ENCODE data around the gene LTBP1.

Gene LTBP1

DNA sequence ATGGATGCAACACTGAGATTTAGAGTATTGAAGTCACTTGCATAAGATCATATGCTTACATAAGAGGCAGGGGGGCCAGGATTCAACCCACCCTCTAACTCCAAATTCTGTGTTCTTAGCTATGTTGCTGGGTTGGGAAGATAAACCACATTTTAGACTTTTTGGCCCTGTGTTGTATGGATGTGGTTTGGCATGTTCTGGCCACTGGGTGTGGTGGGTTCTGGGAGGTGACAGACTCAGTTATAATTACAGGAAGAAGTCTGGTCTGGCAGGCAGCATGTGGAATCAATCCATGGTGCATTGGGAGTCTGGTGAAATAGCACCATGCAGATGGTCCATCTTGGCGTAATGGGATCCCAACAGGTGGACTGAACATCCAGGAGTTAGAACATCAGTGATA is 138.9 kb downstream of the LTBP1 start:
- Histone ChIP-seq H3K18ac (ENCODE audit: low read length) (no peak overlapping the region), H4K12ac (ENCODE audit: low read depth, low read length) (no peak overlapping the region), H3K14ac (ENCODE audit: low read length) (no peak overlapping the region), H3K4me2 (ENCODE audit: low read length) (no peak overlapping the region), H2AK5ac (ENCODE audit: low read length) (no peak overlapping the region), H3K4ac (ENCODE audit: low read depth, low read length) (no peak overlapping the region), H3K36me3 (ENCODE audit: control insufficient read depth in 1 of 2, insufficient read depth in 2 of 2, low read length in 2 of 2) (no peaks in the 10 kb centered on the region), H2BK5ac (ENCODE audit: low read depth, low read length, poor library complexity) (no peak overlapping the region), H2BK12ac (ENCODE audit: low read length) (no peak overlapping the region), H2BK120ac (ENCODE audit: insufficient read depth, low read length, poor library complexity) (no peak overlapping the region), H3K27me3 (ENCODE audit: insufficient read depth, low read length) (no peaks in the 10 kb centered on the region), H3K4me1 (ENCODE audit: control insufficient read depth in 1 of 2, insufficient read depth in 2 of 2, low read length in 2 of 2) (no peaks in the 10 kb centered on the region), H3K79me1 (ENCODE audit: low read length) (no peaks in the 10 kb centered on the region), H4K8ac (ENCODE audit: low read depth, low read length) (no peak overlapping the region), H3K9ac (ENCODE audit: low read length) (no peak overlapping the region), H3K4me3 (ENCODE audit: low read depth, low read length) (no peak overlapping the region), H4K91ac (ENCODE audit: low read depth, low read length) (no peak overlapping the region), H3K27ac (ENCODE audit: low read depth, low read length) (no peak overlapping the region), H2AFZ (ENCODE audit: insufficient read depth, low read length, poor library complexity) (no peak overlapping the region), H3K79me2 (ENCODE audit: control insufficient read depth, insufficient read depth, low read length, poor library complexity) (no peaks in the 10 kb centered on the region), H3K23ac (ENCODE audit: low read length) (no peak overlapping the region), H3K9me3 (ENCODE audit: insufficient read depth, low read depth, low read length) (no peaks in the 10 kb centered on the region)
- no peak for DNase-seq
- no CpG with 5 or more reads among the region's 1 CpG for WGBS (ENCODE audit: extremely low coverage, insufficient coverage, insufficient read length)

DNA sequence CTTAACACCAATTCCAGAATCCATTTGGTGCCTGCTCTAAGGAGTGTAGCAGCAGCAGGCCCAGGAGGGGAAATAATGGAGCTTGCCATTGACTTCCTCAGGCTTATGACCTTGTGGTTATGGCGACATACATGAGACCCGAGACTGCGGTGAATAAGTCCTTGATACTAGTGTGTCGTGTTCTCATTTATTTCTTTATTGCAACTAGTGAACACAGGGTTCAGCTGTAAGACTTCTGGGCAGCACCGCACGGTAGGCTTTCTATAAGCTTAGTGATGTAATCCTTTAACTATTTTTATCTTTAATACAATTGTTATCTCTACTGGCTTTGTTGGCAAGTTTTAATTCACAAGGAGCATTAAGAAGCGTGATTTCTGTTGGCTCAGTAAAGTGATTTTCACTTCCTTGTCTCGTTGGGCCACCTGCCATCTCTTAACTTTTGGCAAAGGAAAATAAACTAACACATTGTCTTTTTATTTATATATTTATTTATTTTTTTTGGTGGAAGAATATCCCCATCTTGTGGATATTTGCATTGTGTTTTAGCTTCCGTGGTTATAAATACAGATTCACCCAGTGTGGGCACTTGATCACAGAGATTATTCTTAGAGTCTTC is 139.8 kb downstream of the LTBP1 start:
- DNase-seq = peak in 1 of 2 donors; percentile 14

DNA sequence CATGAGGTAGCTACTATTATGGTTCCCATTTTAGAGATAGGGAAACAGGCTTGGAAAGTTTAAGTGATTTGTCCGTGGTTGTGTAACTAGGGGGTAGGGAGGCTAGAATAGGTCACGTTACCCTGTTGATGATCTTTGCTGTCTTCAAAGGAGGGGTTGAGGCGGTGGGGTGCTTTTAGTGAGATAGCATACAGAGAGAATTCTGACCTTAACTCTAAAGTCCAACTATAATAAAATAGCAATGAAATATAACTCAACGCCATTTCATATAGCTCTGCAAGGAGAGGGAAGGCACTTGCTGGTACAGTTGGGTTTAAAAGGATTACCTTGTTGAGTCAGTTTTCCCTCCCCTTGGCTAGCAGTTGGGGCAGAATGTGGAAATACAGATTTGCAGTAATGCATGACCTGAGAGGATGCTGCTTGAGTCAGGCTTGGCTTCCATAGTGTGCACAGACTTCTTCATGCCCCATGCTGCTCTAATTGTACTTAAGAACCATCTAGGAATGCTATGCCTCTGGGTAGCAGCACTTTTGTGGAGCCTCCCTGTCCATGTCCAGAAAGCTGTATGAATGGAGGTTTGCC is 143.9 kb downstream of the LTBP1 start:
- no peak overlapping the region for H3K9ac ChIP-seq (ENCODE audit: low read length)
- no peaks in the 10 kb centered on the region for H3K79me1 ChIP-seq (ENCODE audit: low read length)
- no peak overlapping the region for H3K4me2 ChIP-seq (ENCODE audit: low read length)
- H3K79me2 ChIP-seq (ENCODE audit: control insufficient read depth, insufficient read depth, low read length, poor library complexity) = no peaks in the 10 kb centered on the region
- no CpG with 5 or more reads among the region's 4 CpGs for WGBS (ENCODE audit: extremely low coverage, insufficient coverage, insufficient read length)
- H3K27ac ChIP-seq (ENCODE audit: low read depth, low read length) = no peak overlapping the region
- no peak overlapping the region for H2AFZ ChIP-seq (ENCODE audit: insufficient read depth, low read length, poor library complexity)
- no peak overlapping the region for H2AK5ac ChIP-seq (ENCODE audit: low read length)
- DNase-seq = no peak
- no peaks in the 10 kb centered on the region for H3K27me3 ChIP-seq (ENCODE audit: insufficient read depth, low read length)
- no peaks in the 10 kb centered on the region for H3K36me3 ChIP-seq (ENCODE audit: control insufficient read depth in 1 of 2, insufficient read depth in 2 of 2, low read length in 2 of 2)
- no peak overlapping the region for H3K18ac ChIP-seq (ENCODE audit: low read length)
- H3K23ac ChIP-seq (ENCODE audit: low read length) = no peak overlapping the region
- no peak overlapping the region for H3K4ac ChIP-seq (ENCODE audit: low read depth, low read length)
- H4K91ac ChIP-seq (ENCODE audit: low read depth, low read length) = no peak overlapping the region
- no peak overlapping the region for H3K14ac ChIP-seq (ENCODE audit: low read length)
- no peak overlapping the region for H3K4me3 ChIP-seq (ENCODE audit: low read depth, low read length)
- no peak overlapping the region for H2BK5ac ChIP-seq (ENCODE audit: low read depth, low read length, poor library complexity)
- H3K9me3 ChIP-seq (ENCODE audit: insufficient read depth, low read depth, low read length) = no peaks in the 10 kb centered on the region
- H2BK12ac ChIP-seq (ENCODE audit: low read length) = no peak overlapping the region
- H2BK120ac ChIP-seq (ENCODE audit: insufficient read depth, low read length, poor library complexity) = no peak overlapping the region
- no peak overlapping the region for H4K12ac ChIP-seq (ENCODE audit: low read depth, low read length)
- H4K8ac ChIP-seq (ENCODE audit: low read depth, low read length) = no peak overlapping the region
- H3K4me1 ChIP-seq (ENCODE audit: control insufficient read depth in 1 of 2, insufficient read depth in 2 of 2, low read length in 2 of 2) = no peaks in the 10 kb centered on the region

More for the DNA sequence above, 139.8 kb downstream of the LTBP1 start:
- H3K9me3 ChIP-seq (ENCODE audit: insufficient read depth, low read depth, low read length) = no peaks in the 10 kb centered on the region
- H4K8ac ChIP-seq (ENCODE audit: low read depth, low read length) = no peak overlapping the region
- H2BK120ac ChIP-seq (ENCODE audit: insufficient read depth, low read length, poor library complexity) = no peak overlapping the region
- no peak overlapping the region for H2BK12ac ChIP-seq (ENCODE audit: low read length)
- H3K23ac ChIP-seq (ENCODE audit: low read length) = no peak overlapping the region
- H3K79me2 ChIP-seq (ENCODE audit: control insufficient read depth, insufficient read depth, low read length, poor library complexity) = no peaks in the 10 kb centered on the region
- no peak overlapping the region for H3K14ac ChIP-seq (ENCODE audit: low read length)
- H3K18ac ChIP-seq (ENCODE audit: low read length) = no peak overlapping the region
- H3K9ac ChIP-seq (ENCODE audit: low read length) = no peak overlapping the region
- no peaks in the 10 kb centered on the region for H3K79me1 ChIP-seq (ENCODE audit: low read length)
- H3K4me1 ChIP-seq (ENCODE audit: control insufficient read depth in 1 of 2, insufficient read depth in 2 of 2, low read length in 2 of 2) = no peaks in the 10 kb centered on the region
- no peak overlapping the region for H2AK5ac ChIP-seq (ENCODE audit: low read length)
- H2AFZ ChIP-seq (ENCODE audit: insufficient read depth, low read length, poor library complexity) = no peak overlapping the region
- no peak overlapping the region for H3K4ac ChIP-seq (ENCODE audit: low read depth, low read length)
- no peaks in the 10 kb centered on the region for H3K36me3 ChIP-seq (ENCODE audit: control insufficient read depth in 1 of 2, insufficient read depth in 2 of 2, low read length in 2 of 2)
- WGBS (ENCODE audit: extremely low coverage, insufficient coverage, insufficient read length) = no CpG with 5 or more reads among the region's 9 CpGs
- H4K12ac ChIP-seq (ENCODE audit: low read depth, low read length) = no peak overlapping the region
- H2BK5ac ChIP-seq (ENCODE audit: low read depth, low read length, poor library complexity) = no peak overlapping the region
- no peak overlapping the region for H4K91ac ChIP-seq (ENCODE audit: low read depth, low read length)
- H3K4me2 ChIP-seq (ENCODE audit: low read length) = no peak overlapping the region
- H3K27ac ChIP-seq (ENCODE audit: low read depth, low read length) = no peak overlapping the region
- no peak overlapping the region for H3K4me3 ChIP-seq (ENCODE audit: low read depth, low read length)
- no peaks in the 10 kb centered on the region for H3K27me3 ChIP-seq (ENCODE audit: insufficient read depth, low read length)

DNA sequence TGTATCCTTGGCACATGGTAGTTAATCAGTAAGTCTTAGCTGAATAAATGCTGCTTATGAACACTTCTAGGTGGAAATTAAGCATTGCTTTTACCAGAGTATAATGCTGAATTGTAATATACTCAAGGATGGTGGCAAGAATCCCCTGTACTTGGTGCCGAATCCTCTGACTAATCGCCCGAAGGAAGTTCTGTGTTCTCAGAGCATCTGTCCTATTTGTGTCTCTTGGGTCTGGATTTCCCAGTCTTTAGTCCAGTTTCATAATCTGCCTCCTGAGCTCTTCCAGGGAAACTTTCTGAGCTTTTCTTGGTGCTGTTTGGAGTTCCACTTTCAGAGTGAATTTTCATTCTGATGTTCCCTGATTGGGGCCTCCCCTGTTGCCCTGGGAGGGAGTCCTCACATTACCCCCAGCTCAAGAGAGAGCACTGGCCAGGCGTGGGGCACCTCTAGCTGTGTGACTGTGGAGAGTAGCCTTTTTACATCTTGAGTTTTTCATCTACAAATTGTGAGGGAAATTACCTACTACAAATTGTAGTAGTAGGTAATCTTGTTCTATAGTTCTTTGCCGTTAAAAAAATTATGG is 144.9 kb downstream of the LTBP1 start:
- Histone ChIP-seq H2BK5ac (ENCODE audit: low read depth, low read length, poor library complexity) (no peak overlapping the region), H3K79me2 (ENCODE audit: control insufficient read depth, insufficient read depth, low read length, poor library complexity) (no peaks in the 10 kb centered on the region), H3K23ac (ENCODE audit: low read length) (no peak overlapping the region), H3K4ac (ENCODE audit: low read depth, low read length) (no peak overlapping the region), H3K27me3 (ENCODE audit: insufficient read depth, low read length) (no peaks in the 10 kb centered on the region), H3K36me3 (ENCODE audit: control insufficient read depth in 1 of 2, insufficient read depth in 2 of 2, low read length in 2 of 2) (no peaks in the 10 kb centered on the region), H3K14ac (ENCODE audit: low read length) (no peak overlapping the region), H4K8ac (ENCODE audit: low read depth, low read length) (no peak overlapping the region), H3K4me1 (ENCODE audit: control insufficient read depth in 1 of 2, insufficient read depth in 2 of 2, low read length in 2 of 2) (no peaks in the 10 kb centered on the region), H3K4me2 (ENCODE audit: low read length) (no peak overlapping the region), H3K27ac (ENCODE audit: low read depth, low read length) (no peak overlapping the region), H2AFZ (ENCODE audit: insufficient read depth, low read length, poor library complexity) (no peak overlapping the region), H4K12ac (ENCODE audit: low read depth, low read length) (no peak overlapping the region), H2BK12ac (ENCODE audit: low read length) (no peak overlapping the region), H2BK120ac (ENCODE audit: insufficient read depth, low read length, poor library complexity) (no peak overlapping the region), H3K9ac (ENCODE audit: low read length) (no peak overlapping the region), H3K79me1 (ENCODE audit: low read length) (no peaks in the 10 kb centered on the region), H3K9me3 (ENCODE audit: insufficient read depth, low read depth, low read length) (no peaks in the 10 kb centered on the region), H4K91ac (ENCODE audit: low read depth, low read length) (no peak overlapping the region), H3K18ac (ENCODE audit: low read length) (no peak overlapping the region), H2AK5ac (ENCODE audit: low read length) (no peak overlapping the region), H3K4me3 (ENCODE audit: low read depth, low read length) (no peak overlapping the region)
- WGBS (ENCODE audit: extremely low coverage, insufficient coverage, insufficient read length) = no CpG with 5 or more reads among the region's 5 CpGs
- DNase-seq = no peak
